Measurements from ENCODE around the gene SCAF11. TPM values are rescaled to one million over a fixed set of nuclear protein-coding genes. Genes with fewer than 3 reads are reported as not detected.

The SCAF11 gene
- total RNA-seq, 5 donors from 2014 or later (not counting 1 experiment from before 2014, with no cell fraction given): 149 to 184 (median 163) TPM

DNA sequence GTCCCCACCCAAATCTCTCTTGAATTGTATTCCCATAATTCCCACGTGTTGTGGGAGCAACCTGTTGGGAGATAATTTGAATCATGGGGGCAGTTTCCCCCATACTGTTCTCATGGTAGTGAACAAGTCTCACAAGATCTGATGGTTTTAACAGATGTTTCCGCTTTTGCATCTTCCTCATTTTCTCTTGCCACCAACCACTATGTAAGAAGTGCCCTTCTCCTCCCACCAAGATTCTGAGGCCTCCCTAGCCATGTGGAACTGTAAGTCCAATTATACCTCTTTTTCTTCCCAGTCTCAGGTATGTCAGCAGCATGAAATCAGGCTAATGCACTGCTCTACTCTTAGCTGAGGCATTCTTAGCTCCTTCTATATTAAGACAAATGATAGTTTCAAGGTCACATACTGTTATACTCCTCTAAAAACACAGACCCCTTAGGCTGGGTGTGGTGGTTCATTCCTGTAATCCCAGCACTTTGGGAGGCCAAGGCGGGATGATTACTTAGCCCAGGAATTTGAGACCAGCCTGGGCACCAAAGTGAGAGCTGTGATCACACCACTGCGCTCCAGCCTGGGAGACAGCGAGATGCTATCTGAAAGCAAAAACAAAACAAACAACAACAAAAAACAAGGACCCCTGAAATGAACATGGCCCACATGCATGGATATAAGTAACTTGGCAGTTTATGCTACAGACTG, 3.6 kb downstream of the SCAF11 start:
- peak overlapping the region in 2 of 3 donors; percentile 86 to 97 for H3K4me3 Mint-ChIP-seq
- H3K4me1 Mint-ChIP-seq: peaks cover 80 to 82% (median 81%) of the 10 kb centered on the region in 3 donors
- DNase-seq: no peak
- WGBS (ENCODE audit: insufficient coverage): 83% methylated on average over 2 of the region's 5 CpGs
- no peak for ATAC-seq (replicated peaks in 1 of 4)
- H3K36me3 ChIP-seq (ENCODE audit: control insufficient read depth in 2 of 2, extremely low read depth in 1 of 2, insufficient read depth in 1 of 2, low read length in 1 of 2): peaks cover 0 to 3% of the 10 kb centered on the region in 2 donors
- POLR2A ChIA-PET: interaction anchor here in 1 of 2 donors (0.6 kb wide), 1 partner anchor 58 kb away, joined by 4 read pairs; no protein-coding TSS in a partner anchor
- H3K27ac Mint-ChIP-seq: peak overlapping the region; percentile 50 to 79
- H3K36me3 Mint-ChIP-seq: peaks cover 29% of the 10 kb centered on the region
- no peaks in the 10 kb centered on the region for H3K27me3 ChIP-seq (replicated peaks in 1 of 2; ENCODE audit: control insufficient read depth in 2 of 2, extremely low read depth in 1 of 2, insufficient read depth in 2 of 2, low read length in 1 of 2)
- CTCF ChIA-PET: no interaction called here
- no peak overlapping the region for H3K4me3 ChIP-seq (ENCODE audit: control insufficient read depth in 1 of 2, extremely low read depth in 1 of 2, low read length in 1 of 2)
- no peaks in the 10 kb centered on the region for H3K27me3 Mint-ChIP-seq
- H3K4me1 ChIP-seq (ENCODE audit: control insufficient read depth in 1 of 2, extremely low read depth in 1 of 2, insufficient read depth in 2 of 2, low read length in 2 of 2): peaks cover 14 to 36% of the 10 kb centered on the region in 2 experiments
- no peaks in the 10 kb centered on the region for H3K9me3 ChIP-seq
- H3K27ac ChIP-seq (ENCODE audit: low read length): peak overlapping the region; percentile 16
- no peaks in the 10 kb centered on the region for H3K9me3 Mint-ChIP-seq

DNA sequence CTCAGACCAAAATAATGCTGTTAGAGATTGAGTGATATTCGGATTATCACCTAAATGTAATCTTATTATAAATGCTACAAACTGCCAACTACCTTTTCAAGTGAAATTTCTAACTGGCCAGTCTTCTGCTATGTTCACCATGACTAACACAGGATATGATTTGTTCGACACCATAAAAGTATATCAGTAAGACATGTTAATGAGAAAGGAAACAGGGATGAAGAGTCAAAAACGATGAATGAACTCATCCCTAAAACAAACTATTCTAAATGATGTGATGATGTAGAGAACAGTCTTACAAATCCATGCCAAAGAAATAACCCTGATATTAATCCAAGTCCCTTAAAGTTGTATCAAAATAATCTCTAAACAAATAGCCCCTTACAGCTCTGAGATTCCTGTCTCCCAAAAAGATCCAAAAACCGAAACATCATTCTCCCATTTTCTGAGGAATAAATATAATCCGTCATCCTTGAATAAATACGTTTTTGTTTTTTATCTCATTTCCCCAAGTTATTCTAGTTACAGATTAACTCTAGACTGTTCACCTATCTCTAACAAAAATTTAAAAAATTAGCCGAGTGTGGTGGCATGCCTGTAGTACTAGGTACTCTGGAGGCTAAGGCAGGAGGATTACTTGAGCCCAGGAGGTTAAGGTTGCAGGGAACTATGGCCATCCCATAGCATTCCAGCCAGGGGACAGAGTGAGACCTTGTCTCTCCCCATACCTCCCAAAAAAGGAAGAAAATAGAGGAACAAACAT, 9.1 kb downstream of the SCAF11 start:
- no peaks in the 10 kb centered on the region for H3K27me3 ChIP-seq (replicated peaks in 1 of 2; ENCODE audit: control insufficient read depth in 2 of 2, extremely low read depth in 1 of 2, insufficient read depth in 2 of 2, low read length in 1 of 2)
- Mint-ChIP-seq H3K27me3 (no peaks in the 10 kb centered on the region), H3K9me3 (no peaks in the 10 kb centered on the region), H3K36me3 (peaks cover 32% of the 10 kb centered on the region), H3K27ac (no peak overlapping the region), H3K4me1 (peaks cover 95 to 98% (median 96%) of the 10 kb centered on the region in 3 donors), H3K4me3 (peak overlapping the region in 1 of 3 donors; percentile 41)
- H3K4me1 ChIP-seq (ENCODE audit: control insufficient read depth in 1 of 2, extremely low read depth in 1 of 2, insufficient read depth in 2 of 2, low read length in 2 of 2): peaks cover 12 to 26% of the 10 kb centered on the region in 2 experiments
- DNase-seq (no peak), ATAC-seq (replicated peaks in 1 of 4) (no peak)
- H3K9me3 ChIP-seq: no peaks in the 10 kb centered on the region
- H3K4me3 ChIP-seq (ENCODE audit: control insufficient read depth in 1 of 2, extremely low read depth in 1 of 2, low read length in 1 of 2): no peak overlapping the region
- no peak overlapping the region for H3K27ac ChIP-seq (ENCODE audit: low read length)
- no CpG with 5 or more reads among the region's 7 CpGs for WGBS (ENCODE audit: insufficient coverage)
- ChIA-PET POLR2A (no interaction called here), CTCF (interaction anchor here (0.6 to 0.9 kb wide), 3 partner anchors 9 to 419 kb away, joined by 3 to 7 read pairs (median 4); partner anchors contain the start of gene SCAF11 (in 1 of the 2))
- H3K36me3 ChIP-seq (ENCODE audit: control insufficient read depth in 2 of 2, extremely low read depth in 1 of 2, insufficient read depth in 1 of 2, low read length in 1 of 2): peaks cover 0 to 2% of the 10 kb centered on the region in 2 donors

DNA sequence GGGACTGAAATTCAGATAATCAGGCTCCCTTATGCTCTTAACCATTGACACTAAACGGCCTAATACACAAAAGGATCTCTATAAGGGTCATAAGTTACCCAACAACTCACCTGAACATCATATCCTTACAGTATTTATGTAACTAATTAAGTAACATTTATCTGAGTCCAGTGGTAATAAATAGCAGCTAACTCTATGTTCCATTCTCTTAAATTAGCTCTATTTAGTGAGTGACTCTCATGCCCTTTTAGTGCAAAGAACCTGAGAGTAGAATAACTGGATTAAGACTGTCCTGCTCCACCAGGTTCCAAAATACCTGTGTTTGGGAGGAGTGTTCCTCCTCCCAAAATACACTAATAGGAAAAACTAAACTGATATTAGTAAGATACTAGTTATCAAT, 9.8 kb downstream of the SCAF11 start:
- no peaks in the 10 kb centered on the region for H3K9me3 ChIP-seq
- no peak for DNase-seq
- H3K27ac ChIP-seq (ENCODE audit: low read length): no peak overlapping the region
- H3K36me3 ChIP-seq (ENCODE audit: control insufficient read depth in 2 of 2, extremely low read depth in 1 of 2, insufficient read depth in 1 of 2, low read length in 1 of 2): peaks cover 0 to 2% of the 10 kb centered on the region in 2 donors
- Mint-ChIP-seq H3K27ac (no peak overlapping the region), H3K27me3 (no peaks in the 10 kb centered on the region), H3K4me1 (peaks cover 94 to 98% (median 95%) of the 10 kb centered on the region in 3 donors), H3K9me3 (peaks cover 0 to under 1% (median 0%) of the 10 kb centered on the region in 3 donors), H3K36me3 (peaks cover 30% of the 10 kb centered on the region), H3K4me3 (peak overlapping the region in 1 of 3 donors; percentile 41)
- ATAC-seq (replicated peaks in 1 of 4): no peak
- POLR2A ChIA-PET: interaction anchor here (0.6 to 0.7 kb wide), 3 partner anchors 12 to 1441 kb away, joined by 3 to 4 read pairs (median 4); no protein-coding TSS in a partner anchor
- WGBS (ENCODE audit: insufficient coverage): no CpG with 5 or more reads among the region's 1 CpG
- no peaks in the 10 kb centered on the region for H3K27me3 ChIP-seq (replicated peaks in 1 of 2; ENCODE audit: control insufficient read depth in 2 of 2, extremely low read depth in 1 of 2, insufficient read depth in 2 of 2, low read length in 1 of 2)
- H3K4me3 ChIP-seq (ENCODE audit: control insufficient read depth in 1 of 2, extremely low read depth in 1 of 2, low read length in 1 of 2): no peak overlapping the region
- H3K4me1 ChIP-seq (ENCODE audit: control insufficient read depth in 1 of 2, extremely low read depth in 1 of 2, insufficient read depth in 2 of 2, low read length in 2 of 2): peaks cover 12 to 25% of the 10 kb centered on the region in 2 experiments
- CTCF ChIA-PET: interaction anchor here (0.6 to 0.9 kb wide), 2 partner anchors 9 to 420 kb away, joined by 3 to 4 read pairs; partner anchors contain the start of gene SCAF11 (in 1 of the 2)

DNA sequence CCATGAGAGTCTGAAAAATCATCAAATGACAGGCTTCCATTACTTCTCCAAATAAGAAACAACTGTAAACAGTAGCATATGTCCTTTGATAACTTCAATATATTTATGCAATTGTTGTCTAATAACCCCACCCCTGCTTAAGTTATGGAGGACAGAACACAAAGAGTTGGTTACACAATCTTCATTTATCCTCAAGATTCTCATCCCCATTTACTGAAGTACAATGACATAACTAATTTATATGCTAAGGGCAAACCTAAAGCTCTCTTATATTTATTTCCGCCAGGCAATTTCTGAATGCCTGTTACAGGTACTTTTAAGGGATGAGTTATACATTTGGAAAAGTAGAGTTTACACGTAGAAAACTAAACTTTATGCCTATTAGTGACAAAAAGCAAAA, 12.3 kb downstream of the SCAF11 start:
- H3K4me1 Mint-ChIP-seq: peaks cover 90 to 97% (median 94%) of the 10 kb centered on the region in 3 donors
- H3K9me3 Mint-ChIP-seq: peaks cover 6 to 8% (median 6%) of the 10 kb centered on the region in 3 donors
- H3K4me1 ChIP-seq (ENCODE audit: control insufficient read depth in 1 of 2, extremely low read depth in 1 of 2, insufficient read depth in 2 of 2, low read length in 2 of 2): peaks cover 7 to 13% of the 10 kb centered on the region in 2 experiments
- H3K36me3 ChIP-seq (ENCODE audit: control insufficient read depth in 2 of 2, extremely low read depth in 1 of 2, insufficient read depth in 1 of 2, low read length in 1 of 2): peaks cover 0 to 11% of the 10 kb centered on the region in 2 donors
- H3K36me3 Mint-ChIP-seq: peaks cover 45% of the 10 kb centered on the region
- peak overlapping the region in 1 of 3 donors; percentile 49 for H3K4me3 Mint-ChIP-seq
- no peaks in the 10 kb centered on the region for H3K27me3 Mint-ChIP-seq
- ATAC-seq (replicated peaks in 1 of 4): no peak
- ChIA-PET POLR2A (interaction anchor here in 1 of 2 donors (0.6 to 1.0 kb wide), 2 partner anchors 9 to 1279 kb away, joined by 3 to 4 read pairs; no protein-coding TSS in a partner anchor), CTCF (interaction anchor here in 1 of 2 donors (0.7 kb wide), 1 partner anchor 12 kb away, joined by 3 read pairs; no protein-coding TSS in a partner anchor)
- H3K27ac ChIP-seq (ENCODE audit: low read length): no peak overlapping the region
- no peak for DNase-seq
- no peak overlapping the region for H3K4me3 ChIP-seq (ENCODE audit: control insufficient read depth in 1 of 2, extremely low read depth in 1 of 2, low read length in 1 of 2)
- H3K9me3 ChIP-seq: no peaks in the 10 kb centered on the region
- WGBS (ENCODE audit: insufficient coverage): no CpG with 5 or more reads among the region's 2 CpGs
- H3K27me3 ChIP-seq (replicated peaks in 1 of 2; ENCODE audit: control insufficient read depth in 2 of 2, extremely low read depth in 1 of 2, insufficient read depth in 2 of 2, low read length in 1 of 2): no peaks in the 10 kb centered on the region
- no peak overlapping the region for H3K27ac Mint-ChIP-seq

DNA sequence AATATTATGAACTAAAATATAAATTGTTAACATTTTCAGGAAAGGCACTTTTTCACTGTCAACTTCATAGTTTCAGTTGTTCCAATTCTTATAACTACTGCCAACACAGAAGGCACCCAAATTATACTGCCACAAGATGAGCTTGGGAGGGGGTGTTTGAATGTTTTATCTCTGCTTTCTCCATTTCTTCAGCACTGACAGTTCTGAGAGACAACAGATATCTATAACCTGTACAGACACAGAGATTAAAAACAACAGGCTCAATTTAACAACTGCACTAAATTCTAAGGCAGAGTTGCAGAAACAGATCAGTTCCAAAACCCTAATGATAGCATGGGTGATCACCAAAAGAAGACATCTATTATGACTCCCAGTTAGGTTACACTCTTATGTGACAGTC, 12.8 kb downstream of the SCAF11 start:
- Histone ChIP-seq H3K4me1 (ENCODE audit: control insufficient read depth in 1 of 2, extremely low read depth in 1 of 2, insufficient read depth in 2 of 2, low read length in 2 of 2) (peaks cover 7 to 12% of the 10 kb centered on the region in 2 experiments), H3K9me3 (no peaks in the 10 kb centered on the region), H3K27ac (ENCODE audit: low read length) (no peak overlapping the region), H3K27me3 (replicated peaks in 1 of 2; ENCODE audit: control insufficient read depth in 2 of 2, extremely low read depth in 1 of 2, insufficient read depth in 2 of 2, low read length in 1 of 2) (no peaks in the 10 kb centered on the region), H3K36me3 (ENCODE audit: control insufficient read depth in 2 of 2, extremely low read depth in 1 of 2, insufficient read depth in 1 of 2, low read length in 1 of 2) (peaks cover 0 to 12% of the 10 kb centered on the region in 2 donors), H3K4me3 (ENCODE audit: control insufficient read depth in 1 of 2, extremely low read depth in 1 of 2, low read length in 1 of 2) (no peak overlapping the region)
- no peak for ATAC-seq (replicated peaks in 1 of 4)
- H3K27ac Mint-ChIP-seq: no peak overlapping the region
- peaks cover 44% of the 10 kb centered on the region for H3K36me3 Mint-ChIP-seq
- peaks cover 90 to 95% (median 92%) of the 10 kb centered on the region in 3 donors for H3K4me1 Mint-ChIP-seq
- POLR2A ChIA-PET: interaction anchor here in 1 of 2 donors (1.0 kb wide), 1 partner anchor 8 kb away, joined by 3 read pairs; no protein-coding TSS in a partner anchor
- H3K4me3 Mint-ChIP-seq: peak overlapping the region in 1 of 3 donors; percentile 49
- no peaks in the 10 kb centered on the region for H3K27me3 Mint-ChIP-seq
- no peak for DNase-seq
- CTCF ChIA-PET: interaction anchor here in 1 of 2 donors (0.7 kb wide), 1 partner anchor 11 kb away, joined by 3 read pairs; no protein-coding TSS in a partner anchor
- H3K9me3 Mint-ChIP-seq: peaks cover 6 to 9% (median 8%) of the 10 kb centered on the region in 3 donors

DNA sequence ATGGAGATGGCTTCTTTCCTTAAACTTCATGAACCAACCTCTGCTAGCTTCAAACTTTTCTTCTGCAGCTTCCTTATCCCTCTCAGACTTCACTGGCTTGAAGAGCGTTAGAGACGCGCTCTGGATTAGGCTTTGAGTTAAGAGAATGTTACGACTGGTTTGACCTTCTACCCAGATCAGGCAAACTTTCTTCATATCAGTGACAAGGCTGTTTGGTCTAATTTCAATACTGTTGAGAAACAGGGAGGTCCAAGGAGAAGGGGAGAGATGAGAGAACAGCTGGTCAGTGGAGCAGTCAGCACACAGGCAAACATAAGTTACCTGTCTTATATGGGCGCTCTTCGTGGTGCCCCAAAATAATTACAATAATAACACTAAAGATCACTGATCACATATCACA, 14.9 kb downstream of the SCAF11 start:
- no peaks in the 10 kb centered on the region for H3K27me3 Mint-ChIP-seq
- H3K4me3 Mint-ChIP-seq: no peak overlapping the region
- Histone ChIP-seq H3K27ac (ENCODE audit: low read length) (no peak overlapping the region), H3K4me1 (ENCODE audit: control insufficient read depth in 1 of 2, extremely low read depth in 1 of 2, insufficient read depth in 2 of 2, low read length in 2 of 2) (peaks cover 7% of the 10 kb centered on the region in 2 experiments), H3K9me3 (no peaks in the 10 kb centered on the region), H3K36me3 (ENCODE audit: control insufficient read depth in 2 of 2, extremely low read depth in 1 of 2, insufficient read depth in 1 of 2, low read length in 1 of 2) (peaks cover 0 to 20% of the 10 kb centered on the region in 2 donors), H3K27me3 (replicated peaks in 1 of 2; ENCODE audit: control insufficient read depth in 2 of 2, extremely low read depth in 1 of 2, insufficient read depth in 2 of 2, low read length in 1 of 2) (no peaks in the 10 kb centered on the region), H3K4me3 (ENCODE audit: control insufficient read depth in 1 of 2, extremely low read depth in 1 of 2, low read length in 1 of 2) (no peak overlapping the region)
- POLR2A ChIA-PET: interaction anchor here in 1 of 2 donors (0.7 kb wide), 1 partner anchor 255 kb away, joined by 5 read pairs; no protein-coding TSS in a partner anchor
- DNase-seq (no peak), ATAC-seq (replicated peaks in 1 of 4) (no peak)
- peaks cover 90 to 93% (median 93%) of the 10 kb centered on the region in 3 donors for H3K4me1 Mint-ChIP-seq
- H3K27ac Mint-ChIP-seq: peak overlapping the region in 1 of 2 donors; percentile 5
- H3K36me3 Mint-ChIP-seq: peaks cover 53% of the 10 kb centered on the region
- CTCF ChIA-PET: interaction anchor here in 1 of 2 donors (0.6 kb wide), 1 partner anchor 305 kb away, joined by 5 read pairs; no protein-coding TSS in a partner anchor
- H3K9me3 Mint-ChIP-seq: peaks cover 6 to 9% (median 8%) of the 10 kb centered on the region in 3 donors
- WGBS (ENCODE audit: insufficient coverage): no CpG with 5 or more reads among the region's 6 CpGs
